ENCODE data around the gene ARHGEF37.
"Not testable (repeated sequence)": the region's sequence is repeated elsewhere in the genome, so short reads cannot be mapped to it uniquely, and the experiment has no call there.

ARHGEF37 gene

DNA sequence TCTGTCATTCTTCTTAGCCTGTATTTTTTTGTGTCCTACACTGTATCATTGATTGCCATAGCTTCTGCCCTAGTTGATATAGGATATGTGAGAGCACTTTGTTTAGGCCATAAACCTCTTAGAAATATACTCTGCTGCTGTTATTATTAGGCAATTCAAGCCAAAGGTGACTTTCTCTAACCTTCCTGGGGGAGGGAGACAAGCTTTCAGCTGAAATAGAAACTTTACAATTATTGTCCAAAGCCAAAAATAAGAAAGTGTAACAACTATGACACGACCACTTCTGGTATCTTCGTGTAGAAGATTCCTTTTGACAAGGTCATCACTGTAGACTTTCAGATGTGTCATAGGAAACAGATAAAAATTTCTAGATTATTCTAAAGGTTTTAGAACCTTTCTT, 17.8 kb upstream of the ARHGEF37 start:
- TF ChIP-seq, protein P1, sequence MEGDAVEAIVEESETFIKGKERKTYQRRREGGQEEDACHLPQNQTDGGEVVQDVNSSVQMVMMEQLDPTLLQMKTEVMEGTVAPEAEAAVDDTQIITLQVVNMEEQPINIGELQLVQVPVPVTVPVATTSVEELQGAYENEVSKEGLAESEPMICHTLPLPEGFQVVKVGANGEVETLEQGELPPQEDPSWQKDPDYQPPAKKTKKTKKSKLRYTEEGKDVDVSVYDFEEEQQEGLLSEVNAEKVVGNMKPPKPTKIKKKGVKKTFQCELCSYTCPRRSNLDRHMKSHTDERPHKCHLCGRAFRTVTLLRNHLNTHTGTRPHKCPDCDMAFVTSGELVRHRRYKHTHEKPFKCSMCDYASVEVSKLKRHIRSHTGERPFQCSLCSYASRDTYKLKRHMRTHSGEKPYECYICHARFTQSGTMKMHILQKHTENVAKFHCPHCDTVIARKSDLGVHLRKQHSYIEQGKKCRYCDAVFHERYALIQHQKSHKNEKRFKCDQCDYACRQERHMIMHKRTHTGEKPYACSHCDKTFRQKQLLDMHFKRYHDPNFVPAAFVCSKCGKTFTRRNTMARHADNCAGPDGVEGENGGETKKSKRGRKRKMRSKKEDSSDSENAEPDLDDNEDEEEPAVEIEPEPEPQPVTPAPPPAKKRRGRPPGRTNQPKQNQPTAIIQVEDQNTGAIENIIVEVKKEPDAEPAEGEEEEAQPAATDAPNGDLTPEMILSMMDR (IDR thresholded peaks at IDR 0.05; ENCODE audit: insufficient read depth, low read depth, low read length, missing control alignments), result no peak
- H3K4me3 ChIP-seq (ENCODE audit: low read depth, low read length), result no peak overlapping the region
- DNase-seq (ENCODE audit: low read depth), result no peak

DNA sequence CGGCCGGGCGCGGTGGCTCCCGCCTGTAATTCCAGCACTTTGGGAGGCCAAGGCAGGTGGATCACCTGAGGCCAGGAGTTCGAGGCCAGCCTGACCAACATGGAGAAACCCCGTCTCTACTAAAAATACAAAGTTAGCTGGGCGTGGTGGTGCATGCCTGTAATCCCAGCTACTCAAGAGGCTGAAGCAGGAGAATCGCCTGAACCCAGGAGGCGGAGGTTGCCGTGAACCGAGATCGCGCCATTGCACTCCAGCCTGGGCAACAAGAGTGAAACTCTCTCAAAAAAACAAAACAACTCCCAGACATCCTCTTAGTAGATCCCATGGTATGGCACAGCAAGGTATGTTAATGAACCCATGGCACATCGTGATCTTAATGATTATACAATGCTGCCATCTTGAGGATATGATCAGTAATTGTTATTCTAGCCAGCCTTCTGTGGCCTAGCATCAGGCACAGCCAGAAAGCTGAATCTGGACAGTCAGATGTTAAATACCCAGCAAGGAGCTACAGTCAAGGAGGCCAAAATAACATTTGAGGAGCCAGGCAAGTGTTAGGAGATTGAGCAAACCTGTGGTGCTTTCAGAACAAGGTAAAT, 16.7 kb upstream of the ARHGEF37 start:
- H3K4me3 ChIP-seq (ENCODE audit: low read depth, low read length), result not testable (repeated sequence)
- TF ChIP-seq, protein P1 (IDR thresholded peaks at IDR 0.05; ENCODE audit: insufficient read depth, low read depth, low read length, missing control alignments), result peak; percentile 48
- DNase-seq (ENCODE audit: low read depth), result peak; percentile 73

DNA sequence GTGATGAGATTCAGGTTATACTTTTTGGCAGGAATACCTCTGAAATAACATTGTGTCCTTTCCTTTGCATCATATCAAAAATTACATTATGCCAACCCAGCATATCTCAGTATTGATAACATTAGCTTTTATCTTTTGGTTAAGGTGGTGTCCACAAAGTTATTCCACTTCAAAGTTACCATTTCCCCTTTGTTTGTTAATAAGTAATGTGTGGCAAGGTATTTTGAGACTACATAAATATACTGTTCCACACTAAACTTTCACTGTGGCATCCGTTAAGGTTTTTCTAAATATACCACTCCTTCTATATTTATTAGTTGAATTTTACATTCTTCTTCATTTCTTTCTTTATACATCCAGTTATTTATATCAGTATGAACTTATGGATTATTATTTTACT, 14.1 kb upstream of the ARHGEF37 start:
- TF ChIP-seq, protein P1 (IDR thresholded peaks at IDR 0.05; ENCODE audit: insufficient read depth, low read depth, low read length, missing control alignments), result no peak
- no peak for DNase-seq (ENCODE audit: low read depth)
- no peak overlapping the region for H3K4me3 ChIP-seq (ENCODE audit: low read depth, low read length)

DNA sequence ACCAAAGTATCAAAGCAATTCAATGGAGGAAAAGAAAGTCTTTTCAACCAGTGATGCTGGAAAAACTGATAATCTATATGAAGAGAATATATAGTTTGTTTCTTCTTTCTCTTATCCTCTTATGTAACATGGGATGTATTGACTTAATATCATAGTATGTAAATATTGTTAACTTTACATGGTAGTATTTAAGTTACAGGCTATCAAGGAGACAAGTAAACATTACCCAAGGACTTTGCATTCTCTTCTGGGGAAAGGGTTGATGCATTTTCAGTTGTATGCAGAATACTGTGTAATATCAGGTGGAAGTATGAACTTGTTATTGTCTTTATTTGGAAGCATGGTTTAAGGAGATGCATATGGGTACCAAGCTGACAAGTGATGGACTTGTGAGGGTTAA, 9.1 kb upstream of the ARHGEF37 start:
- H3K4me3 ChIP-seq (ENCODE audit: low read depth, low read length), result no peak overlapping the region
- TF ChIP-seq, protein P1 (IDR thresholded peaks at IDR 0.05; ENCODE audit: insufficient read depth, low read depth, low read length, missing control alignments), result no peak
- no peak for DNase-seq (ENCODE audit: low read depth)

DNA sequence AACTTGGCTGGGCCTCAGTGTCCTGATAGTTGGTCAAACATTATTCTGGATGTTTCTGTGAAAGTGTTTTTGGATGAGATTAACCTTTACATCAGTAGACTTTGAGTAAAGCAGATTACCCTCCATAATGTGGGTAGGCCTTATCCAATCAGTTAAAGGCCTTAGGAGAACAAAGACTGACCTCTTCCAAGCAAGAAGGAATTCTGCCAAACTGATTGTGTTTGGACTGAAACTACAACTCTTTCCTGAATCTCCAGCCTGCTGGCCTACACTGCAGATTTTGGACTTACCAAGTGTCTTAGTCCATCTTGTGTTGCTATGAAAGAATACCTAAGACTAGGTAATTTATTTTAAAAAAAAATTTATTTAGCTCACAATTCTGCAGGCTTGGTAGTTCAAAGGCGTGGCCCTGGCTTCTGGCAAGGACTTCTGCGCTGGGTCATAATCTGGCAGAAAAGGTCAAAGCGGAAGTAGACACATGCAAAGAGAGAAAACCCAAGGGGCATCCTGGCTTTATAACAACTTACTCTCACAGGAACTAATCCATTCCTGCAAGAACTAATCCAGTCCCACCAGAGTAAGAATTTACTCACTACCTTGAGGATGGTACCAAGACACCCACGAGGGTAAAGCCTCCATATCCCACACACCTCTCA, 8.6 kb upstream of the ARHGEF37 start:
- no peak for DNase-seq (ENCODE audit: low read depth)
- TF ChIP-seq, protein P1 (IDR thresholded peaks at IDR 0.05; ENCODE audit: insufficient read depth, low read depth, low read length, missing control alignments), result no peak
- H3K4me3 ChIP-seq (ENCODE audit: low read depth, low read length), result no peak overlapping the region

DNA sequence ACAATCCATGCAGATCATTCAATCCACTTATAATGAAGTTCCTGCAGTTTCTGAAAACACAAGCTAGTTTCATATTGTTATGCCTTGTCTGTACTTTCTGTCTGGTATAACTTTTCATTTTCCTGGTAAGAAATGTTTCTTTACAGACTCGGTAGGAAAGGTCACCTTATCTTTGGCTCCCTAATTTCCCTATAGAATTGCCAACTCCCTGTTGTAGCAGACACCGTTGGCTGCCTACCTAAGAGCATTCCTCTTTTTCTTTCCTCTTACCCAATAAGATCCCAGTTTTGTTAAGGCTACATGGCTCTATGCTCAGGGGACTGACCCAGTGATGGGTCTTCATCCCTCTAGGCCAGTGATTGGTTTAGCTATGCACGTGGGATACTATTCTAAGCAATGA, 6.2 kb upstream of the ARHGEF37 start:
- H3K4me3 ChIP-seq (ENCODE audit: low read depth, low read length), result no peak overlapping the region
- TF ChIP-seq, protein P1 (IDR thresholded peaks at IDR 0.05; ENCODE audit: insufficient read depth, low read depth, low read length, missing control alignments), result no peak
- no peak for DNase-seq (ENCODE audit: low read depth)

DNA sequence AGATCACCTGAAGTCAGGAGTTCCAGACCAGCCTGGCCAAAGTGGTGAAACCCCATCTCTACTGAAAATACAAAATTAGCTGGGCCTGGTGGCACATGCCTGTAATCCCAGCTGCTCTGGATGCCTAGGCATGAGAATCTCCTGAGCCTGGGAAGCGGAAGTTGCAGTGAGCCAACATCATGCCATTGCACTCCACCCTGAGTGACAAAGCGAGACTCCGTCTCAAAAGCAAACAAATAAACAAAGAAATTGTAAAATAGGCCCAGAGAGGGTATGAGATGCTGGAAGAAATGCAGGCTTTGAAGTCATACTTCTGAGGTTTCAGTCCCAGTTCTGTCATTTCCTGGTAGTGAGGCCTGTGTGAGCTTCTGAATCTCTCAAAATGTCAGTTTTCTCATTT, 5.3 kb upstream of the ARHGEF37 start:
- peak; percentile 50 for DNase-seq (ENCODE audit: low read depth)
- H3K4me3 ChIP-seq (ENCODE audit: low read depth, low read length), result no peak overlapping the region
- TF ChIP-seq, protein P1 (IDR thresholded peaks at IDR 0.05; ENCODE audit: insufficient read depth, low read depth, low read length, missing control alignments), result no peak
